Calu3 (cell line): ENCODE results near the gene HPGDS. TPM values are rescaled to one million over a fixed set of nuclear protein-coding genes. Genes with fewer than 3 reads are reported as not detected.

Source experiments
- BruUV-seq: library from RNA; stranded (reverse); fragments of 400-500 nt; replicated peaks from 2 replicates; lab custom pipeline; 2021; lab: Mats Ljungman, UMichigan
- CTCF ChIA-PET: fragments of 300-600 bp; sonication (Branson Sonifier 250); formaldehyde crosslinking; loops from one replicate; lab custom pipeline; 2022; ENCODE audit warnings: antibody characterized with exemption; lab: Charles Lee
- DNase-seq: peaks from one replicate; pipeline ENCODE4 v3.0.0; 2022
- H3K27ac Mint-ChIP-seq: one replicate; pipeline ENCODE4 v1.8.0; 2022; ENCODE audit warnings: mixed read lengths; ENCODE audit not compliant: unreplicated experiment
- H3K27me3 Mint-ChIP-seq: one replicate; pipeline ENCODE4 v1.8.0; 2022; ENCODE audit warnings: mixed read lengths; ENCODE audit not compliant: unreplicated experiment
- H3K36me3 Mint-ChIP-seq: one replicate; pipeline ENCODE4 v1.8.0; 2022; ENCODE audit warnings: mild to moderate bottlenecking, moderate library complexity, mixed read lengths; ENCODE audit not compliant: insufficient read depth, unreplicated experiment
- H3K4me1 Mint-ChIP-seq: one replicate; pipeline ENCODE4 v1.8.0; 2022; ENCODE audit warnings: mild to moderate bottlenecking, low read depth, mixed read lengths; ENCODE audit not compliant: unreplicated experiment
- H3K4me3 Mint-ChIP-seq: one replicate; pipeline ENCODE4 v1.8.0; 2022; ENCODE audit warnings: mild to moderate bottlenecking, low read depth, moderate library complexity, mixed read lengths; ENCODE audit not compliant: unreplicated experiment
- H3K9me3 Mint-ChIP-seq: one replicate; pipeline ENCODE4 v1.8.0; 2022; ENCODE audit warnings: low read depth, mixed read lengths; ENCODE audit not compliant: unreplicated experiment
- CTCF ChIP-seq: fragments of 200-600 bp; IDR thresholded peaks from one replicate; pipeline ENCODE4 v1.8.0; 2022; ENCODE audit warnings: antibody characterized with exemption; ENCODE audit not compliant: unreplicated experiment
- intact Hi-C: fragments of 100-400 bp; cut with micrococcal nuclease; formaldehyde crosslinking; loops from one replicate; pipeline ENCODE4 v1.10.0; 2022; ENCODE audit not compliant: unreplicated experiment
- total RNA-seq: library from RNA; stranded (reverse); gene quantifications from 2 replicates; pipeline ENCODE4 v1.2.3, GENCODE V29; 2022

The HPGDS gene
- total RNA-seq, 1 experiment from 2014 or later, result not detected

DNA sequence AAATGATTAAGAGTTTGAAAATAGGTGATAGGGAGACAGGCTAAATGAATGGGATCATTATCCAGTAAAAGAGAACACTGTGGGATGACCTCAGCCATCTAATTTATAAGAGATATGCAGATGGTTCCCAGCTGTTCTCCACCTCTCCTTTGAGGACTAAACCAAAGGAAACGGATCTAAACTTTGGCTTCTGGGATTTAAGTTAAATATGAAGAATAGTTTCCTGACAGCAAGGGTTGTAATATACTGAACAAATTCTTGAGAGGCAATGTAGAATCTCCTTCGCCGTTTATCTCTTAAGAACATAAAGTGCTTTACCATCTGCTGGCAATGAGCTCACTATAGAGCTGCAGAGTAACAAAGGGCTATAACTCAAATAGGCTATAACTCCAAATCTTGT, 35.4 kb upstream of the HPGDS start:
- Mint-ChIP-seq H3K4me1 (no peaks in the 10 kb centered on the region), H3K27ac (no peak overlapping the region), H3K36me3 (no peaks in the 10 kb centered on the region), H3K27me3 (no peaks in the 10 kb centered on the region), H3K4me3 (no peak overlapping the region), H3K9me3 (no peaks in the 10 kb centered on the region)
- no peak for DNase-seq
- intact Hi-C loops, result no loop called here
- no TSS peak for BruUV-seq
- CTCF ChIA-PET, result no interaction called here
- no peak for TF ChIP-seq CTCF

DNA sequence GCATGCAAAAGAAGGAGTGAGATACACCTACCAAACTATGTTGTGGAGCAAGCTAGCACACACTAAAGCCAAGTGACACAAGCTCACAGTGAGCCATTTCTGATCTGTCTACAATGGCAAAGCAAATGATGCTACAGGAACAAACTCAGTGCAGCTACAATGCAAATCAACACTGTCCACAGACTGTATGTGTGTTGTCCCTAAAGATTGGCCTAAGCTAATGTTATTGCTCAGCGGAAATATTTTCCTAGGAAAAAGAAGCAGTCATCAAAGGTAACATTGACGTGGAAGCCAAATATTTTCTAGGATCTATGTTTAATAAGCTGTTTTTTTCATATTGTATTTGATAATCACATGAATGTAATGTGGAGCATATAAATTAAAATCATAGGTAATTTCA, 34.7 kb upstream of the HPGDS start:
- CTCF ChIA-PET, result no interaction called here
- intact Hi-C loops, result no loop called here
- Mint-ChIP-seq H3K36me3 (no peaks in the 10 kb centered on the region), H3K4me1 (no peaks in the 10 kb centered on the region), H3K27me3 (no peaks in the 10 kb centered on the region), H3K4me3 (no peak overlapping the region), H3K27ac (no peak overlapping the region), H3K9me3 (no peaks in the 10 kb centered on the region)
- no peak for TF ChIP-seq CTCF
- no peak for DNase-seq
- no TSS peak for BruUV-seq

- DNase-seq, result no peak
- H3K36me3 Mint-ChIP-seq, result no peaks in the 10 kb centered on the region
- H3K27ac Mint-ChIP-seq, result no peak overlapping the region
- no peak for TF ChIP-seq CTCF
- peaks cover 4% of the 10 kb centered on the region for H3K4me1 Mint-ChIP-seq
- CTCF ChIA-PET, result no interaction called here
- no peaks in the 10 kb centered on the region for H3K9me3 Mint-ChIP-seq
- no peaks in the 10 kb centered on the region for H3K27me3 Mint-ChIP-seq
- intact Hi-C loops, result no loop called here
- no peak overlapping the region for H3K4me3 Mint-ChIP-seq
- BruUV-seq, result no TSS peak
These were observed 32.7 kb upstream of the HPGDS start for GRCh38 chr4:94375364-94375763.

- intact Hi-C loops, result no loop called here
- BruUV-seq, result no TSS peak
- Mint-ChIP-seq H3K4me1 (peaks cover 19% of the 10 kb centered on the region), H3K4me3 (no peak overlapping the region), H3K36me3 (no peaks in the 10 kb centered on the region), H3K9me3 (no peaks in the 10 kb centered on the region), H3K27me3 (no peaks in the 10 kb centered on the region), H3K27ac (no peak overlapping the region)
- no peak for DNase-seq
- CTCF ChIA-PET, result no interaction called here
- no peak for TF ChIP-seq CTCF
These were observed 31.1 kb upstream of the HPGDS start for GRCh38 chr4:94373752-94374151.
